H1 (cell line): ENCODE results near the gene CARD11. TPM values are rescaled to one million over a fixed set of nuclear protein-coding genes. Genes with fewer than 3 reads are reported as not detected.

Source experiments
- CTCF ChIA-PET: fragments of 300-600 bp; sonication (Branson Sonifier 250); formaldehyde crosslinking; loops from one replicate; lab custom pipeline; 2021; ENCODE audit not compliant: partially characterized antibody; lab: Charles Lee
- POLR2A ChIA-PET: fragments of 300-600 bp; sonication (Branson Sonifier 250); formaldehyde crosslinking; loops from one replicate; lab custom pipeline; 2021; ENCODE audit warnings: inconsistent platforms; ENCODE audit not compliant: partially characterized antibody; lab: Charles Lee
- DNase-seq, 2 experiments: peaks; one replicate each; pipeline versions ENCODE4 v3.0.0 to v3.0.0-alpha.2; 2010 to 2022; ENCODE audit warnings: low spot score in 2 of 2, low read depth in 1 of 2, mixed read lengths in 1 of 2
- FAIRE-seq: peaks from 2 replicates; lab custom pipeline; 2011; peaks lifted over from hg19 to GRCh38; lab: Jason Lieb, UNC
- H2AFZ ChIP-seq: 2 replicates; pipeline ENCODE4 v1.8.1; 2012; ENCODE audit warnings: low read length, inconsistent platforms
- H2AK5ac ChIP-seq: 2 replicates; pipeline ENCODE4 v1.6.1; 2013; ENCODE audit warnings: low read depth, low read length
- H2BK120ac ChIP-seq: replicated peaks from 2 replicates; pipeline ENCODE3; 2013; ENCODE audit warnings: low read depth, low read length, inconsistent platforms
- H2BK12ac ChIP-seq: 2 replicates; pipeline ENCODE4 v1.6.1; 2013; ENCODE audit warnings: low read depth, low read length
- H2BK15ac ChIP-seq: 2 replicates; pipeline ENCODE4 v1.6.1; 2013; ENCODE audit warnings: low read length
- H2BK20ac ChIP-seq: 2 replicates; pipeline ENCODE4 v1.6.1; 2013; ENCODE audit warnings: low read length
- H2BK5ac ChIP-seq: 2 replicates; pipeline ENCODE4 v1.6.1; 2013; ENCODE audit warnings: low read depth, low read length
- H3K14ac ChIP-seq: 2 replicates; pipeline ENCODE4 v1.6.1; 2013; ENCODE audit warnings: inconsistent platforms; ENCODE audit not compliant: insufficient read length
- H3K18ac ChIP-seq: 2 replicates; pipeline ENCODE4 v1.6.1; 2013; ENCODE audit warnings: low read length; ENCODE audit errors: extremely low read depth
- H3K23ac ChIP-seq: 2 replicates; pipeline ENCODE4 v1.6.1; 2013; ENCODE audit warnings: inconsistent platforms; ENCODE audit not compliant: insufficient read length
- H3K23me2 ChIP-seq: 2 replicates; pipeline ENCODE4 v1.6.1; 2013; ENCODE audit warnings: low read depth, low read length
- H3K27ac ChIP-seq: 2 replicates; pipeline ENCODE4 v1.6.1; 2011; ENCODE audit warnings: low read depth, low read length, inconsistent platforms
- H3K27me3 ChIP-seq, 4 experiments: replicated peaks in 1 of 4; 1 replicate in 1 of 4; 2 replicates in 3 of 4; pipeline versions ENCODE4 v1.6.1 to v1.8.1; 2011 to 2013; ENCODE audit warnings: low read length in 3 of 4, mild to moderate bottlenecking in 3 of 4, inconsistent platforms in 2 of 4, mixed read lengths in 2 of 4, moderate library complexity in 1 of 4; ENCODE audit not compliant: control insufficient read depth in 3 of 4, insufficient read depth in 3 of 4; ENCODE audit errors: extremely low read depth in 1 of 4
- H3K36me3 ChIP-seq, 4 experiments: 2 replicates each; pipeline versions ENCODE4 v1.6.1 to v1.8.1; 2011 to 2013; ENCODE audit warnings: mild to moderate bottlenecking in 4 of 4, low read length in 3 of 4, moderate library complexity in 2 of 4, control low read depth in 1 of 4, inconsistent platforms in 1 of 4; ENCODE audit not compliant: insufficient read depth in 4 of 4, control insufficient read depth in 2 of 4
- H3K4ac ChIP-seq: replicated peaks from 2 replicates; pipeline ENCODE3; 2013; ENCODE audit warnings: low read length, low read depth, mixed read lengths, inconsistent platforms; ENCODE audit not compliant: insufficient read length
- H3K4me1 ChIP-seq, 4 experiments: replicated peaks in 1 of 4; 1 replicate in 1 of 4; 2 replicates in 3 of 4; pipeline versions ENCODE4 v1.6.1 to v1.8.1; 2011 to 2013; ENCODE audit warnings: low read length in 3 of 4, inconsistent platforms in 2 of 4, mixed read lengths in 1 of 4; ENCODE audit not compliant: insufficient read depth in 4 of 4, control insufficient read depth in 3 of 4
- H3K4me2 ChIP-seq, 2 experiments: 2 replicates each; pipeline versions ENCODE4 v1.6.1 to v1.8.1; 2011 to 2013; ENCODE audit warnings: low read depth in 2 of 2, low read length in 2 of 2, control low read depth in 1 of 2, inconsistent platforms in 1 of 2, mild to moderate bottlenecking in 1 of 2; ENCODE audit not compliant: insufficient read depth in 1 of 2
- H3K4me3 ChIP-seq, 4 experiments: fragments of 200-600, 300-600 bp in 1 of 4; sonication (generic), shearing (Covaris generic), sonication (Bioruptor Twin) in 1 of 4; 2 replicates each; pipeline versions ENCODE4 v1.5.1 to v1.8.1; 2011 to 2016; ENCODE audit warnings: low read length in 4 of 4, low read depth in 3 of 4, control low read depth in 2 of 4, inconsistent platforms in 2 of 4, mild to moderate bottlenecking in 2 of 4, mixed read lengths in 1 of 4, moderate library complexity in 1 of 4; ENCODE audit not compliant: insufficient read depth in 2 of 4; ENCODE audit errors: extremely low read depth in 1 of 4
- H3K56ac ChIP-seq: replicated peaks from 2 replicates; pipeline ENCODE3; 2013; ENCODE audit warnings: low read depth, mild to moderate bottlenecking, mixed read lengths, low read length, inconsistent platforms; ENCODE audit not compliant: insufficient read length
- H3K79me1 ChIP-seq: 2 replicates; pipeline ENCODE4 v1.6.1; 2013; ENCODE audit warnings: low read depth, low read length, control low read depth
- H3K79me2 ChIP-seq, 2 experiments: 2 replicates each; pipeline versions ENCODE4 v1.6.1 to v1.8.1; 2012 to 2013; ENCODE audit warnings: low read length in 2 of 2, mild to moderate bottlenecking in 2 of 2, inconsistent platforms in 1 of 2; ENCODE audit not compliant: insufficient read depth in 2 of 2, control insufficient read depth in 1 of 2
- H3K9ac ChIP-seq, 4 experiments: replicated peaks in 1 of 4; 1 replicate in 1 of 4; 2 replicates in 3 of 4; pipeline versions ENCODE4 v1.6.1 to v1.8.1; 2011 to 2013; ENCODE audit warnings: low read depth in 3 of 4, low read length in 3 of 4, control low read depth in 2 of 4, mild to moderate bottlenecking in 2 of 4, moderate library complexity in 2 of 4, inconsistent platforms in 1 of 4; ENCODE audit errors: extremely low read depth in 1 of 4
- H3K9me3 ChIP-seq, 2 experiments: 2 replicates each; pipeline versions ENCODE4 v1.6.1 to v1.8.1; 2012 to 2013; ENCODE audit warnings: mild to moderate bottlenecking in 2 of 2, moderate library complexity in 2 of 2, control low read depth in 1 of 2, inconsistent platforms in 1 of 2, low read depth in 1 of 2, low read length in 1 of 2, mixed read lengths in 1 of 2; ENCODE audit not compliant: insufficient read depth in 2 of 2
- H4K20me1 ChIP-seq, 2 experiments: replicated peaks in 1 of 2; 2 replicates each; pipeline versions ENCODE3 to v1.8.1; 2011 to 2013; ENCODE audit warnings: inconsistent platforms in 2 of 2, low read length in 2 of 2, mild to moderate bottlenecking in 1 of 2; ENCODE audit not compliant: insufficient read depth in 2 of 2, control insufficient read depth in 1 of 2
- H4K5ac ChIP-seq: 2 replicates; pipeline ENCODE4 v1.6.1; 2013; ENCODE audit warnings: low read length, low read depth, mixed read lengths, inconsistent platforms; ENCODE audit not compliant: insufficient read length
- H4K8ac ChIP-seq: 2 replicates; pipeline ENCODE4 v1.8.0; 2013; ENCODE audit warnings: mild to moderate bottlenecking, moderate library complexity, low read length, inconsistent platforms; ENCODE audit not compliant: insufficient read depth; ENCODE audit errors: extremely low read depth
- H4K91ac ChIP-seq: replicated peaks from 2 replicates; pipeline ENCODE3; 2013; ENCODE audit warnings: low read length, mixed read lengths, inconsistent platforms; ENCODE audit not compliant: insufficient read length
- RNF2 ChIP-seq: fragments of 200-900, 300-1000 bp; sonication (generic); IDR thresholded peaks from 2 replicates; pipeline ENCODE4 v1.7.1; 2016; ENCODE audit warnings: borderline replicate concordance, low read depth, mild to moderate bottlenecking, antibody characterized with exemption, low read length; ENCODE audit not compliant: poor library complexity, severe bottlenecking; ENCODE audit errors: missing control alignments
- SP1 ChIP-seq: IDR thresholded peaks from 2 replicates; pipeline ENCODE4 v1.6.1; 2011; ENCODE audit warnings: low read depth, low read length
- WGBS, 2 experiments: shearing (Covaris generic) in 1 of 2; methylation state at CpG; one replicate each; pipeline versions ENCODE4 v1.1.6 to v1.1.7; 2013 to 2015; ENCODE audit warnings: low lambda C conversion rate in 2 of 2, mixed read lengths in 2 of 2, inconsistent platforms in 1 of 2, low coverage in 1 of 2, missing lambda C conversion rate in 1 of 2; ENCODE audit not compliant: insufficient replicate concordance in 2 of 2, insufficient coverage in 1 of 2, insufficient read length in 1 of 2; ENCODE audit errors: extremely low coverage in 1 of 2, missing lambda C conversion rate in 1 of 2; 5-methylcytosine and 5-hydroxymethylcytosine counted together
- polyA plus RNA-seq, 7 experiments: library from polyadenylated mRNA; depleted of rRNA in 3 of 7; stranded (reverse) in 5 of 7; unstranded in 2 of 7; fragments of >200 nt in 5 of 7; fragments of 200-250 nt in 2 of 7; gene quantifications; 1 replicate in 5 of 7; 2 replicates in 1 of 7; 4 replicates in 1 of 7; pipeline versions ENCODE4 v1.2.1 to v1.2.3, GENCODE V29; 2011 to 2013; ENCODE audit warnings: missing spikeins in 2 of 7, mixed read lengths in 2 of 7
- total RNA-seq: library from RNA; stranded (reverse); fragmentation: NEBNext Ultra II Directional; extraction: Animal tissue kit (Norgen Biotek cat#: 25700); gene quantifications from 2 replicates; pipeline ENCODE4 v1.2.1, GENCODE V29; 2021
- TF ChIP-seq, protein P1 (sequence below): IDR thresholded peaks from 2 replicates; pipeline ENCODE4 v1.6.1; 2012; ENCODE audit warnings: inconsistent platforms

The CARD11 gene
- total and polyA plus RNA-seq, 2 of the 8 experiments (the other 6 are each of a cell fraction or from before 2014, with no cell fraction given), result 12.6 to 29.8 TPM

DNA sequence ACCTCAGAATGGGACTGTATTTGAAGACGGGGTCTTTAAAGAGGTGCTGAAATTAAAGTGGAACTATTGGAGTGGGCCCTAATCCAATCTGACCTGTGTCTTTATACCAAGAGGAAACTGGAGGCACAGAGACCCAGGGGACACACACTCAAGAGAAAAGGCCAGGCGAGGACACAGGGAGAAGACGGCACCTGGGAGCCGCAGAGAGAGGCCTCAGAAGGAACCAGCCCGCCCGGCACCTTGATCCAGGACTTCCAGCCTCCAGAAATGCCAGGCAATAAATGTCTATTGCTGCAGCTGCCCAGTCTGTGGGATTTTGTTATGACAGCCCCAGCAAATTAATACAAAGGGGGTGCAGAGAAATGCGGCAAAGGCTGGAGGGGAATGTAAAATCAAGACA is 10.5 kb downstream of the CARD11 start:
- no peak overlapping the region for H2AK5ac ChIP-seq
- no peak overlapping the region for H2AFZ ChIP-seq
- no peaks in the 10 kb centered on the region for H3K9me3 ChIP-seq
- H2BK15ac ChIP-seq, result no peak overlapping the region
- peaks cover 0 to 5% (median 2%) of the 10 kb centered on the region in 4 experiments; a peak in 4 of 7 replicates for H3K4me1 ChIP-seq
- 84% methylated on average over 7 of the region's 7 CpGs; no CpG with 5 or more reads in 1 of the 2 experiments for WGBS, 2 experiments
- no peak overlapping the region for H3K4me3 ChIP-seq
- H3K4me2 ChIP-seq, result no peak overlapping the region
- no peak overlapping the region for H2BK5ac ChIP-seq
- H4K20me1 ChIP-seq, result no peaks in the 10 kb centered on the region
- no peak overlapping the region for H2BK12ac ChIP-seq
- no peak overlapping the region for H3K9ac ChIP-seq
- ChIA-PET CTCF (interaction anchor here (0.6 kb wide), 1 partner anchor 55 kb away, joined by 3 read pairs; no protein-coding TSS in a partner anchor), POLR2A (no interaction called here)
- H3K27ac ChIP-seq, result no peak overlapping the region
- no peak overlapping the region for H3K23ac ChIP-seq
- no peaks in the 10 kb centered on the region; the same call in 1 of the 2 replicates for H3K79me1 ChIP-seq
- no peak overlapping the region for H3K56ac ChIP-seq
- H3K4ac ChIP-seq, result no peak overlapping the region
- H3K36me3 ChIP-seq, result no peaks in the 10 kb centered on the region
- no peak overlapping the region for H2BK20ac ChIP-seq
- no peak overlapping the region for H4K91ac ChIP-seq
- H3K18ac ChIP-seq, result no peak overlapping the region
- no peaks in the 10 kb centered on the region for H3K23me2 ChIP-seq
- no peak for FAIRE-seq
- no peak for DNase-seq
- H3K27me3 ChIP-seq, result no peaks in the 10 kb centered on the region
- no peak overlapping the region for H2BK120ac ChIP-seq
- no peaks in the 10 kb centered on the region for H3K79me2 ChIP-seq
- no peak overlapping the region for H4K5ac ChIP-seq
- no peak overlapping the region for H4K8ac ChIP-seq
- no peak overlapping the region for H3K14ac ChIP-seq
- TF ChIP-seq SP1 (no peak), RNF2 (no peak)
- TF ChIP-seq, protein P1, sequence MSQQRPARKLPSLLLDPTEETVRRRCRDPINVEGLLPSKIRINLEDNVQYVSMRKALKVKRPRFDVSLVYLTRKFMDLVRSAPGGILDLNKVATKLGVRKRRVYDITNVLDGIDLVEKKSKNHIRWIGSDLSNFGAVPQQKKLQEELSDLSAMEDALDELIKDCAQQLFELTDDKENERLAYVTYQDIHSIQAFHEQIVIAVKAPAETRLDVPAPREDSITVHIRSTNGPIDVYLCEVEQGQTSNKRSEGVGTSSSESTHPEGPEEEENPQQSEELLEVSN, result no peak
